ENCODE measurements around the gene AJAP1. TPM values are rescaled to one million over a fixed set of nuclear protein-coding genes. Genes with fewer than 3 reads are reported as not detected.

AJAP1 gene
- polyA plus RNA-seq, 6 donors from 2014 or later: not detected

DNA sequence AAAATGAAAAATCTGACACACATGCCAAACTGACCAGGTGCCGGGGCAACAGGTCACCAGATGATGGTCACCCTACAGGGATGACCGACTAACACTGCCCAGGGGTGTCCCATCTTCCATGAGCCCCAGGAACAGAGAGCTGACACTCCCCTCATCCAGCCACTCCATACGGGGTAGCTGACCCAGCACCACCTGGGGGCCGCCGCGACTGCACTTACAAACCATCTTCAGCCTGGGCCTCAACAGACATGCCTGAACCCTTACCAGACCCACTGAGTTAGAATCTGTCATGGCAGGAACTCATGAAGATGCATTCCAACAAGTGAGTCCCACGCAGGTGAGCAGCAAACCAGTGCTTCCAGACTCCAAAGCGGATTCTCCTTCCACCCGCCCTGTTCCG lies 31.6 kb upstream of the AJAP1 start:
- Mint-ChIP-seq H3K27me3 (peaks cover 0 to 3% (median 0%) of the 10 kb centered on the region in 3 donors), H3K27ac (peak overlapping the region in 1 of 6 donors; percentile 11), H3K4me1 (no peaks in the 10 kb centered on the region), H3K4me3 (no peak overlapping the region), H3K9me3 (no peaks in the 10 kb centered on the region), H3K36me3 (no peaks in the 10 kb centered on the region)
- no peak for ATAC-seq (ENCODE audit: low read depth in 2 of 2)
- no peak for DNase-seq

DNA sequence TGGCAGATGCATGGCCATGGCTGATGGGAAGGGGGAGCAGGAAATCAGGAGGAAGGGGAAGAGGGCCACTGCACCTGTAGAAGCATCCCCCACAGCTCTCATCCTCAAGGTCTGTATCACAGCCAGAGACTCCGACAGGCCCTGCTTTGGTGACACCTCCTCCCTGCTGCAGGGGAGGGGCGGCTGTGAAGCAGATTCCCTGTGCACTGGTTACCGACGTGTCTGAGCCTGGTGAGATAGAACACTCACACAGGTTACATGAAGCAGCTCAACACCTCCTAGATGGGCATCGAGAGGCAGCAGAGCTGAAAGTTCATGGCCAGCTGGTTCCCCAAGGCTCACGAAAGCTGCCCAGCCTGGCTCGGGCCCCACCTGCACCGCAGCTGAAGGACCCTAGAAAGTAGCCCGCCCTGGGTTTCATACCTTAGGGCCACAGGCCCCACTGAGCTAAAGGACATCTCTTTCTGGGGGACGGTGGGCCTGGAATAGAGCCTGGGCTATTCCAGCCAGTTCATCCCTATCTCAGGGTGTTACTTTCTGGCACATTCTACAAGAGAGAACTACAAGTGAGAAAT lies 30.2 kb upstream of the AJAP1 start:
- H3K4me1 Mint-ChIP-seq: no peaks in the 10 kb centered on the region
- no peak overlapping the region for H3K4me3 Mint-ChIP-seq
- H3K27ac Mint-ChIP-seq: peak overlapping the region in 1 of 6 donors; percentile 67
- DNase-seq (no peak), ATAC-seq (ENCODE audit: low read depth in 2 of 2) (no peak)
- H3K9me3 Mint-ChIP-seq: no peaks in the 10 kb centered on the region
- H3K36me3 Mint-ChIP-seq: no peaks in the 10 kb centered on the region
- H3K27me3 Mint-ChIP-seq: peaks cover 0 to 3% (median 0%) of the 10 kb centered on the region in 3 donors

DNA sequence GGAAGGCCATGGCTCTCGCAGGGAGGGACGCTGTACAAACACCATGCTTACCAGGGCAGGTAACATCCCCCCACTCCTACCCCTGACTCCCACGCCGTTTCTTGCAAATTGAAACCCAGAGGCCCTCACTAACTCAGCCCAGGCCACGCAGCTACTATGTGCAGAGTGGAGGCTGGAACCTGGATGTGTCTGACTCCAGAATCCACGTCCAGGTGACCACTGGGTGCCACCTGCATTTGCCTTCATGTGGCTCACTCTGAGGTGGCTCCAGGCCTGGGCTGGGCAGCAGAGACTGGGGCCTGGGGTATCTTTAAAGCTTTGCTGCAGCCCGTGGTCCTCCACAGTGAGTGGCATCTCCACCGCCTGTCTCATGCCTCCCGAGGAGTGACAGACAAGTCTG lies 29.6 kb upstream of the AJAP1 start:
- Mint-ChIP-seq H3K4me3 (no peak overlapping the region), H3K27me3 (peaks cover 0 to 5% (median 3%) of the 10 kb centered on the region in 3 donors), H3K36me3 (no peaks in the 10 kb centered on the region), H3K4me1 (no peaks in the 10 kb centered on the region), H3K27ac (no peak overlapping the region), H3K9me3 (no peaks in the 10 kb centered on the region)
- ATAC-seq (ENCODE audit: low read depth in 2 of 2): no peak
- DNase-seq: no peak

DNA sequence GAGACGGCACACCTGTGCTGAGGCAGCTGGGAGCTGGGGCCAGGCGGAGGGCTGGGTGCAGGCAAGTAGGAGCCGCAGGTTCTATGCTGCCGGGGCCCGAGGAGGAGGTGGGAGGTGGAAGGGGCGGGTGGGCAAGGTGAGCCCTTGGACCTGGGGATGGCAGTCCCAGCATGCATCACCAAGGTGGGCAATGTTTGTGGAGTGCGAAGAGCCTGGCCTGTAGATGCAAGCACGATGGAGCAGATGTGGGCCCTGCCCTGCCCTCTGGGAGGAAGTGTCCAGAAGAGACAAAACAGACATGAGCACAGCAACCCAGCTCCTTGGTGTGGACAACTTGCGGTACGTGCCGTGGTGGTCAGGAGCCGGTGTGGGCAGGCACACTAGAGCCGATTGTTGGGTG lies 28.3 kb upstream of the AJAP1 start:
- H3K27ac Mint-ChIP-seq: no peak overlapping the region
- no peaks in the 10 kb centered on the region for H3K36me3 Mint-ChIP-seq
- no peaks in the 10 kb centered on the region for H3K4me1 Mint-ChIP-seq
- ATAC-seq (ENCODE audit: low read depth in 2 of 2) (no peak), DNase-seq (no peak)
- no peak overlapping the region for H3K4me3 Mint-ChIP-seq
- H3K27me3 Mint-ChIP-seq: peaks cover 0 to 7% (median 3%) of the 10 kb centered on the region in 3 donors
- H3K9me3 Mint-ChIP-seq: no peaks in the 10 kb centered on the region

DNA sequence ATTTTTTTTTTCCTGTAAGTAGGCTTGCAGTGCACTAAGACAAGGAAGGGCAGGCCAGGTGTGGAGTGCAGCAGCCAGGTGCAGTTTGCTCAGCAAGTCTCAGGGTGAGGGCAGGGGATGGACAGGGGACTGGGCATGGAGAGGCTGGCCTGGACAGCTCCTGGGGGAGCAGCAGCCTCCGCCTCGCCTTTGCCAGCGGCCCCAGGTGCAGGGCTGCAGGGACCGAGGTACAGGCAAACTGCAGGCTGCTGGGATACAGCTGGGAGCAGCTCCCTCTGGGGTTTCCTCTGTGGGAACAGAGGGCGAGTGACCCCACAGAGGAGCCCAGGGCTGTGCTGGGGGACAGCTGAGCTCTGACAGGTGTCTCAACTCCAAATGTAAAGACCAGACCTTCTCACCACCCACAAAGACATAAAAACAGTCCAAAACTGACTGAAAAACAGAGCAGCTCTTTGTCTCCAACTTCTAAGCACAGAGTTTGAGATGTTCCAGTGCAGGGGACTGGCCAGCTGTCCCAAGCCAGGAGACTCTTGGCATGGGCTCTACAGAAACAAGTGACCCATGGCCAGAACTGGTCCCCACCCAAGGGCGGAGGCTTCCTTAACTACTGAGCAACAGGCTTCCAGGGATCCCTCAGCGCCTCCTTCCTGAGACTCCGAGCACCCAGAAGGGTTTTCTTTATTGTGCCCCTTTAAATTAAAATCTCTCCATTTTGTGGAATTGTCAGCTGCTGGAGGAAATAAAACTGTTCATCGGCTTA lies 27.7 kb upstream of the AJAP1 start:
- no peaks in the 10 kb centered on the region for H3K9me3 Mint-ChIP-seq
- no peaks in the 10 kb centered on the region for H3K4me1 Mint-ChIP-seq
- DNase-seq (no peak), ATAC-seq (ENCODE audit: low read depth in 2 of 2) (no peak)
- H3K4me3 Mint-ChIP-seq: no peak overlapping the region
- peaks cover 3 to 7% (median 5%) of the 10 kb centered on the region in 3 donors for H3K27me3 Mint-ChIP-seq
- H3K36me3 Mint-ChIP-seq: no peaks in the 10 kb centered on the region
- no peak overlapping the region for H3K27ac Mint-ChIP-seq

DNA sequence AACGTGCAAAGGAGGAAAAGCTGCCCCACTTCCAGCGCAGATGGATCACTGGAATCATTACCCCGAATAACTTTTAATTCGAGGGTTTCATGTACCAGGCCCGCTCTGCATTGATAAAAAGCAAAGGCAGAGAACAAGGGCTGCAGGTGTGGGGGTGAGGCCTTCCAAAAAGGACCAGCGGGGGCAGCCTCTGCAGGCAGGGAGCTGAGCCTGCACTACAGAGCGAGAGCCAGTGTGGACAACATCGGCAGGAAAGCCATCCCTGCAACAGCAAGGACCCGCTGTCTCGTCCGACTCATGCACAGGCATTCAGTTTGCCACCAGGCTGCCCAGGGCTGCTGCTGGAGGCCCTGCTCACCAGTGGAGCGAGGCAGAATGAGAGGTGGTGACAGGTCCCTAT lies 27.1 kb upstream of the AJAP1 start:
- Mint-ChIP-seq H3K27me3 (peaks cover 3 to 11% (median 7%) of the 10 kb centered on the region in 3 donors), H3K4me1 (no peaks in the 10 kb centered on the region), H3K27ac (no peak overlapping the region), H3K36me3 (no peaks in the 10 kb centered on the region), H3K4me3 (no peak overlapping the region), H3K9me3 (peaks cover 0 to under 1% (median 0%) of the 10 kb centered on the region in 7 donors)
- DNase-seq: no peak
- ATAC-seq (ENCODE audit: low read depth in 2 of 2): no peak

DNA sequence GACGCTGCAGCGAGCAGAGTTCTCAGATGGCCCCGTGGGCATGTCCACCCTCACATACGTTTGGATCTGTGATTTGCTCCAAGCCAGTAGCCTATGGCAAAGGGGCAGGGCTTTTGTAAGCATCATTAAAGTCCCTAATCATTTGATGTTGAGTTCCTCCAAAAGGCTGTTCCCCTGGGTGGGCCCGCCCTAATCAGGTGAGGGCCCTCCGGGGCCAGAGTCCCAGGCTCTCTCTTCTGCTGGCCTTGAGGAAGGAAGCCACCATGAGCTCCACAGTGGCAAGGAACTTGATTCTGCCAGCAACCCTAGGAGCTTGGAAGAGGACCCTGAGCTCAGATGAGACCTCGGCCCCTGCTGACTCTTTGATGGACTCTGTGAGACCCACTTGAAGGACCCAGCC lies 25.4 kb upstream of the AJAP1 start:
- no peaks in the 10 kb centered on the region for H3K4me1 Mint-ChIP-seq
- ATAC-seq (ENCODE audit: low read depth in 2 of 2) (no peak), DNase-seq (no peak)
- H3K4me3 Mint-ChIP-seq: no peak overlapping the region
- no peak overlapping the region for H3K27ac Mint-ChIP-seq
- H3K27me3 Mint-ChIP-seq: peaks cover 0 to 11% (median 7%) of the 10 kb centered on the region in 3 donors
- no peaks in the 10 kb centered on the region for H3K36me3 Mint-ChIP-seq
- peaks cover 0 to 1% (median 0%) of the 10 kb centered on the region in 7 donors for H3K9me3 Mint-ChIP-seq

DNA sequence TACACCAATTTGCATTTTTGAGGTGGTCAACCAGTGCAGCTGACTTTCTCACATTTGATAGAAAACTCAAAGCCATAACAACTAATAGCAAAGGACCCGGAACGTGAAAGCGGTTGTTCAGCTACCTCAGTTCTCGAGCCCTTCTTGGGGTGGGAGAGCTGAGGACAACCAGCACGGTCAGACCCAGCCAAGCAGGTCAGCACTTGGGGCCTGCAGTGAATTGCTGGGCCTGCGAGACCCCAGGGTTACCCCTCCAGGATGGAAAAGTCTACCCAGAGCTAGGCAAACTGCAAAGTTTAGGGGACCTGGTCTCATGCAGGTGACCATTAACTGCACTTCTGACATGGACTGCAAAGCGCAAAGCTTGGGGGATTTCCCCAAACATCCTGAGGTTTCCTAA lies 23.8 kb upstream of the AJAP1 start:
- Mint-ChIP-seq H3K27ac (no peak overlapping the region), H3K27me3 (peaks cover 0 to 13% (median 11%) of the 10 kb centered on the region in 3 donors), H3K4me3 (no peak overlapping the region), H3K36me3 (no peaks in the 10 kb centered on the region), H3K4me1 (no peaks in the 10 kb centered on the region), H3K9me3 (peaks cover 0 to 1% (median 0%) of the 10 kb centered on the region in 7 donors)
- ATAC-seq (ENCODE audit: low read depth in 2 of 2) (no peak), DNase-seq (no peak)

DNA sequence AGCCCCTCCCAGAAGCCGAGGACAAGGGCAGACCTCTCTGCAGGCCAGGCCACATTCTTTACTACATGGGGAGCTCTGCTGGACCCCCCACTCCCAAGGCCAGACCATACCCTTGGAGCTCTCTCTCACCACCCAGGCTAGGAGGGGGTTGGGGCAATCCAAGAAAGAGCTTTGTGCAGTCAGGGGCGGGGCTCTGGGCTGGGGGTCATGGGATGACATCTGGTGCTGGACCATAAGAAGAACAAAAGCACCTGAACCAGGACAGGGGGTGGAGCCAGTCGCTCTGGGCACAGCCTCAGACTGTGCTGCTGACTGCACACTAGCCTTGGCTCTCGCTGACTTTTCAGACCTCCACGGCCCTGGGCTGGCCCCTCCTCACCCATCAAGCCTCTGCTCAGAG lies 23.1 kb upstream of the AJAP1 start:
- H3K27me3 Mint-ChIP-seq: peaks cover 0 to 18% (median 15%) of the 10 kb centered on the region in 3 donors
- H3K27ac Mint-ChIP-seq: no peak overlapping the region
- ATAC-seq (ENCODE audit: low read depth in 2 of 2) (no peak), DNase-seq (no peak)
- H3K4me1 Mint-ChIP-seq: peaks cover 0 to 2% (median 0%) of the 10 kb centered on the region in 3 donors
- H3K4me3 Mint-ChIP-seq: no peak overlapping the region
- H3K9me3 Mint-ChIP-seq: peaks cover 0 to 1% (median 0%) of the 10 kb centered on the region in 7 donors
- H3K36me3 Mint-ChIP-seq: no peaks in the 10 kb centered on the region

DNA sequence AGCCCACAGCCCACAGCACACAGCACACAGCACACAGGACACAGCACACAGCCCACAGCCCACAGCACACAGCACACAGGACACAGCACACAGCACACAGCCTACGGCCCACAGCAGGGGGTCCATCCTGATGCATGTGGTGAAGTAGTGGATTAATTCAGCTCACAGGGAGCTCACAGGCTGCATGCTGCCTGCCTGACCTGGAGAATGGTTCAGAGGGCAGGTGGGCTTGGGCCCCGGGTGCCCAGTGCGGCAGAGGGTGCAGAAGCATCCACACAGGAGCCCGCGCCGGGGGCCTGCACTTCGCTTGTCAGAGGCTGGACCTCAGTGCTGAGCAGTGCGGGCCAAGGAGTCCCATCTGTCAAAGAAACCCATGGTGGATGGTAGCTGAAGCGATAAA lies 21.1 kb upstream of the AJAP1 start:
- H3K27me3 Mint-ChIP-seq: peaks cover 0 to 35% (median 24%) of the 10 kb centered on the region in 3 donors
- no peak overlapping the region for H3K27ac Mint-ChIP-seq
- H3K4me3 Mint-ChIP-seq: no peak overlapping the region
- peaks cover 0 to 1% (median 0%) of the 10 kb centered on the region in 7 donors for H3K9me3 Mint-ChIP-seq
- no peaks in the 10 kb centered on the region for H3K36me3 Mint-ChIP-seq
- no peak for ATAC-seq (ENCODE audit: low read depth in 2 of 2)
- H3K4me1 Mint-ChIP-seq: peaks cover 0 to 6% (median 0%) of the 10 kb centered on the region in 3 donors
- no peak for DNase-seq

DNA sequence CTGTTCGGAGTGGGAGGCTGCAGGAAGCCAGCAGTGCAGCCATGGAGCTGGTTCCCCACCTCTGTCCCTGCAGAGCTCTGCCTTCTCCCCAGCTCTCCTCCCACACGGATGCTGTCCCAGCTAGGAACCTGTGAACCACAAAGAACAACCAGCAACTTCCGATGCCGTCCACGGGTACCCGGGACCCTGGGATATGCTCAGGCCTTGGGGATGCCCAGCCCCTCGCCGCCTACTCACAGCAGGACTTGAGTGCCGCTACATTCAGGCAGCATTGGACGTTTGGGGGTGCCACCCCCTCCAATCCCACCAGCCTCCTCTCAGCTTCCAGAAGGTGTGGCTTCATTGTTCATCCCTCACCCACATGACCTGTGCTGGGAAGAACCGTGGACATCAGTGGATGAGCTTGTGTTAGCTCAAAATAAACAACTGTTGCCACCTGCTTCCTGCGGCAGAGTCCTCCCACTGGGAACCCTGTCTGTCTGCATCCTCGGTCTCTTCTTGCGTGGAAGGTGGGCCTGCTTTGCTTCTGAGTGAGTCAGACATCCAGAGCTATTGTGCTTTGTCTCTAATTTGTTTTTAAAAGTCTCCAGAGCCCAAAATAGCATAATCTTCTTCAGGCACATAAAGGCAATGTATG lies 20.1 kb upstream of the AJAP1 start:
- H3K4me1 Mint-ChIP-seq: peaks cover 0 to 8% (median 0%) of the 10 kb centered on the region in 3 donors
- H3K36me3 Mint-ChIP-seq: no peaks in the 10 kb centered on the region
- H3K4me3 Mint-ChIP-seq: no peak overlapping the region
- peaks cover 0 to 1% (median 0%) of the 10 kb centered on the region in 7 donors for H3K9me3 Mint-ChIP-seq
- H3K27ac Mint-ChIP-seq: no peak overlapping the region
- no peak for ATAC-seq (ENCODE audit: low read depth in 2 of 2)
- H3K27me3 Mint-ChIP-seq: peaks cover 0 to 37% (median 24%) of the 10 kb centered on the region in 3 donors
- DNase-seq: no peak

DNA sequence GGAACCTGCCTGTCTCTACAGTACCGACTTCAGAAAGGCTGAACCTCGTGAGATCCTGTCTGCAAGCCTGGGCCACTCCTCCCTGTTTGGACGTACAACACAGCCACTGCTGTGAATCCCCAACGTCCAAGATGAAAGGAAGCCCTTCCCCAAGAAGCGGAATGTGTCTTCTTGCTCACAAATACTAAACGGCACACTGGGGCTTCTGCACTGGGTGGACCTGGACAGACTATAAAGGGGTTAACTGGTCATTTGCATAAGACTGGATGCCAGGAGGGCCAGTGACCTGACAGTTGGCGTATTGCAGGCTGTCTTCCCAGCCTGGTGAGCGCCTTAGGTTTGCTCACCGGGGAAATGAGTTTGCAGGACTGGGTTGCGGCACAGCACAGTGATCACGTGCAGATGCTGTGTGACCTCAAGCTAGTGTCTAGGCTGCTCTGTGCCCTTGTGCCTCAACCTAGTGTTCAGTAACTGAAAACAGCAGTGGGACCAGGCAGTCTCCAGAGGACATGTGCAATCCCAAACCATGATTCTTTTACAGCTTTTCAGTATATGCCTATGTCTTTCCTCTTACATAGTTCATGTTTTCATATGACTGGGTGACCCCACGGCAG lies 19.5 kb upstream of the AJAP1 start:
- no peak overlapping the region for H3K27ac Mint-ChIP-seq
- H3K4me3 Mint-ChIP-seq: no peak overlapping the region
- H3K27me3 Mint-ChIP-seq: peaks cover under 1 to 30% (median 24%) of the 10 kb centered on the region in 3 donors
- H3K9me3 Mint-ChIP-seq: peaks cover 0 to 1% (median 0%) of the 10 kb centered on the region in 7 donors
- DNase-seq (no peak), ATAC-seq (ENCODE audit: low read depth in 2 of 2) (no peak)
- no peaks in the 10 kb centered on the region for H3K36me3 Mint-ChIP-seq
- peaks cover 0 to 8% (median 0%) of the 10 kb centered on the region in 3 donors for H3K4me1 Mint-ChIP-seq

DNA sequence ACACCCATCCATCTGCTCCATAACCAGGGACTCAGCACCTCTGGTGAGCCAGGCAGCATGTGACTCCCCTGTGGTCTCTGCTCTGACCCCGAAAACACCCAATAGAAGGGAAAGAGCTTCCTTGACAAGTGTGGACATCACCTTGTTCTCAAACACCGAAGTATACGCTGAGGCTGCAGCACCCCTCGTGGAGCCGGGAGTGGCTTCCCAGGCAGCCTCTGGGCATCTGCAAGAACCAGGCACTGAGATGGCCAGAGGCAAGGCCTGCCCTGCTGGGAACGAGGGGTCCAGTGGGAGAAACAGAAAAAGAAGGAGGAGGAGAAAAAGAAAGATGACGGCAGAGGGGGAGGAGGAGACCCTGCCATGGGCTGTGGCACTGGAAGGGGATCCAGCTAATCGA lies 18.2 kb upstream of the AJAP1 start:
- peaks cover 7 to 29% (median 24%) of the 10 kb centered on the region in 3 donors for H3K27me3 Mint-ChIP-seq
- H3K4me1 Mint-ChIP-seq: peaks cover 0 to 8% (median 0%) of the 10 kb centered on the region in 3 donors
- ATAC-seq (ENCODE audit: low read depth in 2 of 2) (no peak), DNase-seq (no peak)
- peak overlapping the region in 2 of 6 donors; percentile 15 to 33 for H3K27ac Mint-ChIP-seq
- no peaks in the 10 kb centered on the region for H3K36me3 Mint-ChIP-seq
- H3K9me3 Mint-ChIP-seq: peaks cover 0 to 1% (median 0%) of the 10 kb centered on the region in 7 donors
- no peak overlapping the region for H3K4me3 Mint-ChIP-seq

Measured in naive B cell (primary cell).